Measurements from ENCODE around the gene ZNF211. TPM values are rescaled to one million over a fixed set of nuclear protein-coding genes. Genes with fewer than 3 reads are reported as not detected.

ZNF211 gene
- total RNA-seq, 2 donors from 2014 or later, result 9.5 to 11.1 TPM

Other genes starting within 250 kb of the ZNF211 start
- gene ZNF548, start 243.3 kb upstream of the ZNF211 start, total RNA-seq, result 10 to 100 TPM; 16.4 to 20.6 TPM
- 10 to 100 TPM in 1 of 2 donors, 1 to 10 TPM in 1; 8.7 to 13.8 TPM for gene ZNF17, start 222.0 kb upstream of the ZNF211 start, total RNA-seq
- gene ZNF749, start 197.8 kb upstream of the ZNF211 start, total RNA-seq, result 1 to 10 TPM; 3.0 to 7.1 TPM
- 1 to 10 TPM; 2.3 to 3.0 TPM for gene VN1R1, start 176.0 kb upstream of the ZNF211 start, total RNA-seq
- 10 to 100 TPM; 13.3 to 19.7 TPM for gene ZNF772, start 155.6 kb upstream of the ZNF211 start, total RNA-seq
- 1 to 10 TPM; 7.2 to 10.0 TPM for gene ZNF419, start 145.4 kb upstream of the ZNF211 start, total RNA-seq
- gene ZNF773, start 133.2 kb upstream of the ZNF211 start, total RNA-seq, result 1 to 10 TPM; 5.3 to 7.9 TPM
- gene ZNF549, start 105.8 kb upstream of the ZNF211 start, total RNA-seq, result 1 to 10 TPM; 3.4 to 4.4 TPM
- gene ZNF550, start 73.3 kb upstream of the ZNF211 start, total RNA-seq, result 1 to 10 TPM; 6.4 to 9.0 TPM
- gene ZNF416, start 54.3 kb upstream of the ZNF211 start, total RNA-seq, result 1 to 10 TPM; 4.6 to 5.5 TPM
- gene ZIK1, start 49.0 kb upstream of the ZNF211 start, total RNA-seq, result 1 to 10 TPM; 4.1 to 5.2 TPM
- gene ZNF530, start 33.3 kb upstream of the ZNF211 start, total RNA-seq, result 1 to 10 TPM; 3.7 to 5.3 TPM
- gene ZNF134, start 18.9 kb upstream of the ZNF211 start, total RNA-seq, result 10 to 100 TPM; 14.2 to 16.2 TPM
- gene ZSCAN4, start 35.8 kb downstream of the ZNF211 start, total RNA-seq, result under 1 TPM in 1 of 2 donors, not detected in 1; 0.13 TPM
- gene ZNF551, start 48.8 kb downstream of the ZNF211 start, total RNA-seq, result 1 to 10 TPM; 4.2 to 6.4 TPM
- gene ZNF154, start 76.0 kb downstream of the ZNF211 start, total RNA-seq, result 1 to 10 TPM; 3.4 to 6.1 TPM
- 1 to 10 TPM; 5.1 to 7.0 TPM for gene ZNF671, start 94.5 kb downstream of the ZNF211 start, total RNA-seq
- 10 to 100 TPM; 10.8 to 14.4 TPM for gene ZNF776, start 113.6 kb downstream of the ZNF211 start, total RNA-seq
- gene ZNF586, start 136.5 kb downstream of the ZNF211 start, total RNA-seq, result 1 to 10 TPM; 9.3 to 9.5 TPM
- gene ZNF552, start 181.7 kb downstream of the ZNF211 start, total RNA-seq, result 1 to 10 TPM; 3.3 to 4.6 TPM
- gene ZNF587B, start 197.1 kb downstream of the ZNF211 start, total RNA-seq, result 1 to 10 TPM; 5.9 to 8.7 TPM
- 10 to 100 TPM; 18.6 to 20.9 TPM for gene ZNF587, start 216.7 kb downstream of the ZNF211 start, total RNA-seq